ENCODE results near the gene KRTAP5-2. TPM values are rescaled to one million over a fixed set of nuclear protein-coding genes. Genes with fewer than 3 reads are reported as not detected.
A peak's percentile ranks its signal among the peaks of the same experiment; 100 is the strongest.

Gene KRTAP5-2
- total RNA-seq, 1 donor from 2014 or later, result not detected

DNA sequence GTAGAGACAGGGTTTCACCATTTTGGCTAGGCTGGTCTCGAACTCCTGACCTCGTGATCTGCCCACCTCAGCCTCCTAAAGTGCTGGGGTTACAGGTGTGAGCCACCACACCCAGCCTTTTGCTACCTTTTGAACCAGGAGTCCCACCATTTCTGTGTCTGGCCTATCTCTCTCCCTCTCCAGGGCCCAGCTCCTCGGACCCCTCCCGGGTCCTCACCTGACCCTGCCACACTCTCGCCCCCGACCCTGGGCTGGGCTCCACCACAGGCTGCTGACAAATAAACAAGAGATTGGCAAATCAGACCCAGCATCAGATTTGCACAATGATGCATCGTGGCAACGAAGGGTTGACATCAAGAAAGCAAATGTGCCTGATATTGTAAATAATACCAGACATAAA lies 40.2 kb upstream of the KRTAP5-2 start:
- Histone ChIP-seq H3K27ac (no peak overlapping the region), H3K4me3 (no peak overlapping the region), H3K9me3 (no peaks in the 10 kb centered on the region), H3K36me3 (no peaks in the 10 kb centered on the region), H3K27me3 (ENCODE audit: low read depth) (peaks cover 26% of the 10 kb centered on the region), H3K4me1 (peaks cover 11% of the 10 kb centered on the region)
- DNase-seq, result no peak
- no peak for ATAC-seq
- intact Hi-C loops (cut with DNase I), result no loop called here
- TF ChIP-seq CTCF (IDR thresholded peaks at IDR 0.05), result no peak

- H3K9me3 ChIP-seq, result no peaks in the 10 kb centered on the region
- no peaks in the 10 kb centered on the region for H3K36me3 ChIP-seq
- H3K27me3 ChIP-seq (ENCODE audit: low read depth), result peaks cover 21% of the 10 kb centered on the region
- no peak overlapping the region for H3K27ac ChIP-seq
- peaks cover 11% of the 10 kb centered on the region for H3K4me1 ChIP-seq
- no peak overlapping the region for H3K4me3 ChIP-seq
- ATAC-seq (no peak), DNase-seq (no peak)
- intact Hi-C loops (cut with DNase I), result no loop called here
- no peak for TF ChIP-seq CTCF (IDR thresholded peaks at IDR 0.05)
These were observed 39.5 kb upstream of the KRTAP5-2 start for GRCh38 chr11:1637628-1638027.

GRCh38 chr11:1636291-1636950 lies 38.3 kb upstream of the KRTAP5-2 start:
- Histone ChIP-seq H3K4me3 (no peak overlapping the region), H3K27me3 (ENCODE audit: low read depth) (peaks cover 32% of the 10 kb centered on the region), H3K27ac (no peak overlapping the region), H3K4me1 (peaks cover 15% of the 10 kb centered on the region), H3K36me3 (no peaks in the 10 kb centered on the region), H3K9me3 (no peaks in the 10 kb centered on the region)
- ATAC-seq, result no peak
- intact Hi-C loops (cut with DNase I), result no loop called here
- DNase-seq, result no peak
- TF ChIP-seq CTCF (IDR thresholded peaks at IDR 0.05), result no peak

GRCh38 chr11:1633864-1634263 lies 35.8 kb upstream of the KRTAP5-2 start:
- Histone ChIP-seq H3K36me3 (no peaks in the 10 kb centered on the region), H3K9me3 (no peaks in the 10 kb centered on the region), H3K4me3 (no peak overlapping the region), H3K27ac (no peak overlapping the region), H3K27me3 (ENCODE audit: low read depth) (peaks cover 26% of the 10 kb centered on the region), H3K4me1 (peaks cover 9% of the 10 kb centered on the region)
- no peak for DNase-seq
- no peak for TF ChIP-seq CTCF (IDR thresholded peaks at IDR 0.05)
- intact Hi-C loops (cut with DNase I), result no loop called here
- peak in 1 of 2 donors; percentile 33 for ATAC-seq

DNA sequence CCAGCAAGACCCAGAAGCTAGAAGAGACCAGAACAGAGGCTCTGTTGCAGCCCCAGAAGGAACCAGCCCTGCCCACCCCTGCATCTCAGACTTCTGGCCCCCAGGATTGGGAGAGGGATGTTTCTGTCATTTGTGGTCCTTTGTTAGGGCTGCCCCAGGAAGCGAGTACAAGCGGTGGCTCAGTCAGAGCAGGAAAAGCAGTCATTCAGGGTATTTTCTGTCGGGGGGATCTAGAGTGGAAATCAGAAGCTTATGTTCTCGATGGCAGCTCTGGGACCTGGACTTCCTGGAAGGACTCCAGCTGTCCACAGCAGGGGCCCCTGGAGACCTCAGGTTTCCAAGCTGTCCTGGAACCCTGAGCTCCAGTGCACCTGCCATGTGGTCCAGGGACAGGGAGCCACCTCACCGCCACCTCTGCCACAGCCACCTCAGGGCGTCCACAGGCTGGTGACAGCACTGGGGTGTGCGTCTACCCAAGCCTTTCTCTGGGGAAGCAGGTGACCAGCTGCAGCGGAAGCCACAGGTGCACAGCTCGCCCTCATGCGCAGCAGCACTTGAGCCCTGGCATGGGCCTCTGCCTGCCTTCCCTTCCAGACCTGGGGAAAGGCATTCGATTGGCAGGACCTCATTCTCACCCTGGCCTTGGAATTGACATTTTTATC lies 34.1 kb upstream of the KRTAP5-2 start:
- no peak overlapping the region for H3K4me3 ChIP-seq
- peaks cover 13% of the 10 kb centered on the region for H3K4me1 ChIP-seq
- intact Hi-C loops (cut with DNase I), result no loop called here
- H3K27ac ChIP-seq, result no peak overlapping the region
- H3K9me3 ChIP-seq, result no peaks in the 10 kb centered on the region
- H3K36me3 ChIP-seq, result no peaks in the 10 kb centered on the region
- no peak for ATAC-seq
- H3K27me3 ChIP-seq (ENCODE audit: low read depth), result peaks cover 35% of the 10 kb centered on the region
- no peak for DNase-seq
- TF ChIP-seq CTCF (IDR thresholded peaks at IDR 0.05), result no peak

All from lower lobe of right lung (tissue), 2 donors.